HCT116 (cell line): Measurements from ENCODE around the gene DMBT1. TPM values are rescaled to one million over a fixed set of nuclear protein-coding genes. Genes with fewer than 3 reads are reported as not detected.
A peak's percentile ranks its signal among the peaks of the same experiment; 100 is the strongest.

Source experiments
- ATAC-seq: fragments of 200-7000 bp; cut with Tn5 transposase; 2 replicates; pipeline ENCODE4 v1.9.1; 2020; ENCODE audit warnings: mild to moderate bottlenecking, moderate library complexity
- BruUV-seq: library from RNA; stranded (reverse); fragments of 400-500 nt; replicated peaks from 2 replicates; lab custom pipeline; 2021; lab: Mats Ljungman, UMichigan
- CTCF ChIA-PET: fragments of 300-600 bp; sonication (Branson Sonifier 250); formaldehyde crosslinking; loops from one replicate; lab custom pipeline; 2021; ENCODE audit warnings: antibody characterized with exemption; lab: Charles Lee
- POLR2A ChIA-PET: fragments of 300-600, 350-600 bp; sonication (Branson Sonifier 250); formaldehyde crosslinking; loops from one replicate; lab custom pipeline; 2021; ENCODE audit warnings: antibody characterized with exemption; lab: Charles Lee
- RAD21 ChIA-PET, 2 experiments: fragments of 300-600 bp; sonication (Branson Sonifier 250); formaldehyde crosslinking; loops; one replicate each; lab custom pipeline; 2023; ENCODE audit warnings: low total read pairs in 2 of 2; ENCODE audit not compliant: uncharacterized antibody in 2 of 2, unreplicated experiment in 2 of 2, low non-redundant PET in 1 of 2; lab: Charles Lee
- DNase-seq: peaks from one replicate; pipeline ENCODE4 v3.0.0-alpha.2; 2010; ENCODE audit warnings: low read depth, low spot score
- H2AFZ ChIP-seq: fragments of 200-600 bp; shearing (Covaris generic), sonication (generic); 2 replicates; pipeline ENCODE4 v1.6.1; 2017; ENCODE audit warnings: low read depth, mixed run types, mixed read lengths, antibody characterized with exemption, low read length; ENCODE audit not compliant: poor library complexity, severe bottlenecking
- H3K27ac ChIP-seq: 2 replicates; pipeline ENCODE4 v1.5.1; 2012; ENCODE audit warnings: low read depth, low read length
- H3K27me3 ChIP-seq: fragments of 200-600 bp; sonication (generic); 2 replicates; pipeline ENCODE4 v1.6.1; 2016; ENCODE audit warnings: mixed run types, low read length, mixed read lengths; ENCODE audit not compliant: insufficient read depth
- H3K36me3 ChIP-seq, 2 experiments: fragments of 200-500 bp in 1 of 2; fragments of 200-600 bp in 1 of 2; sonication (Bioruptor generic) in 1 of 2; sonication (generic) in 1 of 2; 2 replicates each; pipeline versions ENCODE4 v1.5.1 to v1.6.1; 2014 to 2016; ENCODE audit warnings: low read length in 2 of 2, inconsistent platforms in 1 of 2, mixed read lengths in 1 of 2, mixed run types in 1 of 2; ENCODE audit not compliant: insufficient read depth in 2 of 2, control insufficient read depth in 1 of 2
- H3K4me1 ChIP-seq, 2 experiments: fragments of 200-600 bp in 1 of 2; sonication (generic) in 1 of 2; 2 replicates each; pipeline versions ENCODE4 v1.5.1 to v1.6.1; 2012 to 2017; ENCODE audit warnings: low read length in 2 of 2, inconsistent platforms in 1 of 2, mild to moderate bottlenecking in 1 of 2, mixed read lengths in 1 of 2, mixed run types in 1 of 2, moderate library complexity in 1 of 2; ENCODE audit not compliant: insufficient read depth in 2 of 2, control insufficient read depth in 1 of 2
- H3K4me2 ChIP-seq: fragments of 200-600 bp; sonication (generic); 2 replicates; pipeline ENCODE4 v1.6.1; 2017; ENCODE audit warnings: mixed run types, low read length, mixed read lengths
- H3K4me3 ChIP-seq, 2 experiments: fragments of 200-600 bp in 1 of 2; sonication (generic) in 1 of 2; replicated peaks in 1 of 2; 2 replicates each; pipeline ENCODE4 v1.5.1; 2011 to 2016; ENCODE audit warnings: low read length in 2 of 2, control low read depth in 1 of 2, low read depth in 1 of 2, mild to moderate bottlenecking in 1 of 2, mixed read lengths in 1 of 2, mixed run types in 1 of 2
- H3K79me2 ChIP-seq: fragments of 200-600 bp; sonication (generic); 2 replicates; pipeline ENCODE4 v1.6.1; 2017; ENCODE audit warnings: mild to moderate bottlenecking, mixed run types, low read length, moderate library complexity, mixed read lengths; ENCODE audit not compliant: insufficient read depth
- H3K9ac ChIP-seq: fragments of 200-600 bp; sonication (generic); 2 replicates; pipeline ENCODE4 v1.6.1; 2016; ENCODE audit warnings: low read length, mixed read lengths
- H3K9me2 ChIP-seq: fragments of 200-600 bp; sonication (generic), shearing (Covaris generic); 2 replicates; pipeline ENCODE4 v1.6.1; 2017; ENCODE audit warnings: mixed run types, mild to moderate bottlenecking, moderate library complexity; ENCODE audit not compliant: insufficient read depth
- H3K9me3 ChIP-seq, 2 experiments: fragments of 200-500 bp in 1 of 2; fragments of 200-600 bp in 1 of 2; sonication (Bioruptor generic) in 1 of 2; sonication (generic) in 1 of 2; 2 replicates each; pipeline ENCODE4 v1.6.1; 2014 to 2017; ENCODE audit warnings: low read length in 2 of 2, mixed read lengths in 2 of 2, inconsistent platforms in 1 of 2, low read depth in 1 of 2, mild to moderate bottlenecking in 1 of 2, mixed run types in 1 of 2, moderate library complexity in 1 of 2; ENCODE audit not compliant: control insufficient read depth in 1 of 2, insufficient read depth in 1 of 2
- H4K20me1 ChIP-seq: fragments of 200-600 bp; sonication (generic), shearing (Covaris generic); 2 replicates; pipeline ENCODE4 v1.6.1; 2017; ENCODE audit warnings: mixed run types, mild to moderate bottlenecking, moderate library complexity; ENCODE audit not compliant: insufficient read depth
- CEBPB ChIP-seq: IDR thresholded peaks from 2 replicates; pipeline ENCODE4 v1.6.1; 2012; ENCODE audit warnings: low read depth
- CTCF ChIP-seq, 3 experiments: fragments of 200-600 bp in 1 of 3; sonication (generic) in 1 of 3; IDR thresholded peaks in 2 of 3; conservative IDR thresholded peaks in 1 of 3; 2 replicates each; pipeline ENCODE4 v1.5.1; 2012 to 2017; ENCODE audit warnings: low read depth in 2 of 3, low read length in 2 of 3, antibody characterized with exemption in 1 of 3, borderline replicate concordance in 1 of 3, control low read depth in 1 of 3, mild to moderate bottlenecking in 1 of 3, mixed read lengths in 1 of 3, mixed run types in 1 of 3, moderate library complexity in 1 of 3; ENCODE audit not compliant: insufficient read depth in 1 of 3
- EZH2phosphoT487 ChIP-seq: fragments of 200-600 bp; IDR thresholded peaks from 2 replicates; pipeline ENCODE4 v1.6.1; 2018; ENCODE audit warnings: antibody characterized with exemption, borderline replicate concordance
- RAD21 ChIP-seq: IDR thresholded peaks from 2 replicates; pipeline ENCODE4 v1.6.1; 2012; ENCODE audit warnings: low read depth, mild to moderate bottlenecking
- ZBTB33 ChIP-seq: IDR thresholded peaks from 2 replicates; pipeline ENCODE4 v1.6.1; 2011; ENCODE audit warnings: mild to moderate bottlenecking, low read length, moderate library complexity; ENCODE audit not compliant: insufficient replicate concordance; ENCODE audit errors: extremely low read depth
- ZNF274 ChIP-seq: fragments of 200-500 bp; sonication (Bioruptor generic); IDR thresholded peaks from 2 replicates; pipeline ENCODE4 v1.6.1; 2014; ENCODE audit warnings: mild to moderate bottlenecking, low read depth, low read length, inconsistent platforms
- intact Hi-C: fragments of 100-400 bp; cut with micrococcal nuclease; formaldehyde crosslinking; loops from 2 replicates; pipeline ENCODE4 v1.10.0; 2022
- total RNA-seq: library from RNA; stranded (reverse); gene quantifications from one replicate; pipeline ENCODE4 v1.2.1, GENCODE V29; 2021; ENCODE audit not compliant: unreplicated experiment

The DMBT1 gene
- total RNA-seq, 1 experiment from 2014 or later = 0.17 TPM

GRCh38 chr10:122688293-122688989 lies 127.9 kb downstream of the DMBT1 start:
- intact Hi-C loops = no loop called here
- POLR2A ChIA-PET = no interaction called here
- Histone ChIP-seq H2AFZ (no peak overlapping the region), H3K4me3 (no peak overlapping the region), H4K20me1 (no peaks in the 10 kb centered on the region), H3K4me2 (no peak overlapping the region), H3K9ac (no peak overlapping the region), H3K4me1 (no peaks in the 10 kb centered on the region), H3K9me3 (no peaks in the 10 kb centered on the region), H3K27me3 (peaks cover 73% of the 10 kb centered on the region)
- RAD21 ChIA-PET = no interaction called here
- CTCF ChIA-PET = interaction anchor here (0.8 to 1.5 kb wide), 2 partner anchors 40 to 123 kb away, joined by 3 to 14 read pairs; no protein-coding TSS in a partner anchor
- TF ChIP-seq EZH2phosphoT487 = no peak
- TF ChIP-seq ZNF274 = no peak
- TF ChIP-seq CEBPB = no peak
- TF ChIP-seq CTCF (IDR thresholded peaks at IDR 0.05 in 2 of 3, conservative IDR thresholded peaks at IDR 0.05 in 1 of 3; ENCODE audit: borderline replicate concordance in 1 of 3, insufficient read depth in 1 of 3, low read depth in 2 of 3, low read length in 2 of 3) = peak in 1 of 3 experiments; percentile 15; a peak in 1 of 6 replicates
- no peak for TF ChIP-seq ZBTB33
- TF ChIP-seq RAD21 = peak; percentile 40
- TF ChIP-seq, all 23 proteins: peak for 2
- Histone ChIP-seq H3K27ac (no peak overlapping the region), H3K9me2 (no peaks in the 10 kb centered on the region), H3K36me3 (no peaks in the 10 kb centered on the region), H3K79me2 (no peaks in the 10 kb centered on the region)
- no peak for DNase-seq
- BruUV-seq = no TSS peak
- ATAC-seq = peak; percentile 17; the same call in 1 of the 2 replicates
